ENCODE measurements around the gene MATCAP1. TPM values are rescaled to one million over a fixed set of nuclear protein-coding genes. Genes with fewer than 3 reads are reported as not detected.

The MATCAP1 gene
- total and polyA plus RNA-seq, 2 of the 8 experiments (the other 6 are each of a cell fraction or from before 2014, with no cell fraction given): 22.9 to 27.5 TPM

GRCh38 chr16:67173323-67173722 is 10.4 kb downstream of the MATCAP1 start (continued):
- TF ChIP-seq, protein P1, sequence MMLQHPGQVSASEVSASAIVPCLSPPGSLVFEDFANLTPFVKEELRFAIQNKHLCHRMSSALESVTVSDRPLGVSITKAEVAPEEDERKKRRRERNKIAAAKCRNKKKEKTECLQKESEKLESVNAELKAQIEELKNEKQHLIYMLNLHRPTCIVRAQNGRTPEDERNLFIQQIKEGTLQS (IDR thresholded peaks at IDR 0.05; ENCODE audit: insufficient read depth, low read depth, low read length): no peak
- no peak for TF ChIP-seq TEAD4 (IDR thresholded peaks at IDR 0.05; ENCODE audit: low read depth, low read length)
- TF ChIP-seq TCF12 (IDR thresholded peaks at IDR 0.05; ENCODE audit: low read depth, low read length): no peak
- TF ChIP-seq TBP (IDR thresholded peaks at IDR 0.05; ENCODE audit: low read depth, low read length): no peak
- TF ChIP-seq NRF1 (IDR thresholded peaks at IDR 0.05; ENCODE audit: low read depth, low read length): no peak
- no peak for TF ChIP-seq SIN3A (conservative IDR thresholded peaks at IDR 0.05 in 1 of 2, IDR thresholded peaks at IDR 0.05 in 1 of 2; ENCODE audit: low read depth in 1 of 2, low read length in 2 of 2)
- TF ChIP-seq KDM4A (IDR thresholded peaks at IDR 0.05; ENCODE audit: low read depth, low read length, severe bottlenecking): no peak
- TF ChIP-seq CHD2 (IDR thresholded peaks at IDR 0.05; ENCODE audit: low read length): no peak
- TF ChIP-seq HDAC2 (IDR thresholded peaks at IDR 0.05; ENCODE audit: borderline replicate concordance in 1 of 2, low read depth in 2 of 2, low read length in 2 of 2): no peak
